ENCODE results near the gene MN1. TPM values are rescaled to one million over a fixed set of nuclear protein-coding genes. Genes with fewer than 3 reads are reported as not detected.

Gene MN1
- total RNA-seq, 1 experiment from 2014 or later, result not detected

- H3K9ac ChIP-seq (ENCODE audit: low read length), result no peak overlapping the region
- H3K4me3 ChIP-seq (ENCODE audit: low read length), result no peak overlapping the region
- H3K4me1 ChIP-seq (ENCODE audit: low read length), result no peaks in the 10 kb centered on the region
- DNase-seq, result no peak
- no peaks in the 10 kb centered on the region for H3K9me2 ChIP-seq (replicated peaks; ENCODE audit: insufficient read depth, low read length)
- H3K27me3 ChIP-seq (ENCODE audit: low read length), result no peaks in the 10 kb centered on the region
- H3K4me2 ChIP-seq (ENCODE audit: low read depth, low read length, poor library complexity, severe bottlenecking), result no peak overlapping the region
- no peaks in the 10 kb centered on the region for H3K79me2 ChIP-seq (ENCODE audit: low read length)
- H4K20me1 ChIP-seq (ENCODE audit: insufficient read depth, low read depth, low read length), result no peaks in the 10 kb centered on the region; the same call in 1 of the 2 replicates
- no peaks in the 10 kb centered on the region for H3K36me3 ChIP-seq (ENCODE audit: insufficient read depth, low read length)
- no peaks in the 10 kb centered on the region for H3K9me3 ChIP-seq (ENCODE audit: low read length)
- H3K27ac ChIP-seq (ENCODE audit: low read length), result no peak overlapping the region
- H2AFZ ChIP-seq (ENCODE audit: low read length), result no peak overlapping the region
Measured at GRCh38 chr22:27750584-27751265, 50.8 kb downstream of the MN1 start.

- Histone ChIP-seq H3K9me2 (replicated peaks; ENCODE audit: insufficient read depth, low read length) (no peaks in the 10 kb centered on the region), H3K9me3 (ENCODE audit: low read length) (no peaks in the 10 kb centered on the region), H3K4me1 (ENCODE audit: low read length) (no peaks in the 10 kb centered on the region), H3K27me3 (ENCODE audit: low read length) (no peaks in the 10 kb centered on the region), H3K9ac (ENCODE audit: low read length) (no peak overlapping the region), H3K4me2 (ENCODE audit: low read depth, low read length, poor library complexity, severe bottlenecking) (no peak overlapping the region), H3K79me2 (ENCODE audit: low read length) (no peaks in the 10 kb centered on the region), H2AFZ (ENCODE audit: low read length) (no peak overlapping the region), H3K4me3 (ENCODE audit: low read length) (no peak overlapping the region), H3K36me3 (ENCODE audit: insufficient read depth, low read length) (no peaks in the 10 kb centered on the region), H3K27ac (ENCODE audit: low read length) (no peak overlapping the region), H4K20me1 (ENCODE audit: insufficient read depth, low read depth, low read length) (no peaks in the 10 kb centered on the region; the same call in 1 of the 2 replicates)
- no peak for DNase-seq
Measured at GRCh38 chr22:27749597-27750225, 51.8 kb downstream of the MN1 start.

- Histone ChIP-seq H3K4me2 (ENCODE audit: low read depth, low read length, poor library complexity, severe bottlenecking) (no peak overlapping the region), H3K4me1 (ENCODE audit: low read length) (no peaks in the 10 kb centered on the region), H3K27ac (ENCODE audit: low read length) (no peak overlapping the region), H3K9me2 (replicated peaks; ENCODE audit: insufficient read depth, low read length) (no peaks in the 10 kb centered on the region), H3K9me3 (ENCODE audit: low read length) (no peaks in the 10 kb centered on the region), H3K79me2 (ENCODE audit: low read length) (no peaks in the 10 kb centered on the region), H3K9ac (ENCODE audit: low read length) (no peak overlapping the region), H3K36me3 (ENCODE audit: insufficient read depth, low read length) (no peaks in the 10 kb centered on the region), H4K20me1 (ENCODE audit: insufficient read depth, low read depth, low read length) (no peaks in the 10 kb centered on the region; the same call in 1 of the 2 replicates), H3K4me3 (ENCODE audit: low read length) (no peak overlapping the region), H2AFZ (ENCODE audit: low read length) (no peak overlapping the region), H3K27me3 (ENCODE audit: low read length) (no peaks in the 10 kb centered on the region)
- DNase-seq, result no peak
Measured at GRCh38 chr22:27748751-27749191, 52.8 kb downstream of the MN1 start.

GRCh38 chr22:27748349-27748748 is 53.2 kb downstream of the MN1 start:
- H3K27ac ChIP-seq (ENCODE audit: low read length), result no peak overlapping the region
- H3K4me3 ChIP-seq (ENCODE audit: low read length), result no peak overlapping the region
- no peaks in the 10 kb centered on the region for H3K9me3 ChIP-seq (ENCODE audit: low read length)
- H3K9ac ChIP-seq (ENCODE audit: low read length), result no peak overlapping the region
- H3K4me2 ChIP-seq (ENCODE audit: low read depth, low read length, poor library complexity, severe bottlenecking), result no peak overlapping the region
- no peak for DNase-seq
- H3K9me2 ChIP-seq (replicated peaks; ENCODE audit: insufficient read depth, low read length), result no peaks in the 10 kb centered on the region
- no peaks in the 10 kb centered on the region for H3K27me3 ChIP-seq (ENCODE audit: low read length)
- no peaks in the 10 kb centered on the region for H3K36me3 ChIP-seq (ENCODE audit: insufficient read depth, low read length)
- no peaks in the 10 kb centered on the region for H3K79me2 ChIP-seq (ENCODE audit: low read length)
- no peak overlapping the region for H2AFZ ChIP-seq (ENCODE audit: low read length)
- no peaks in the 10 kb centered on the region for H3K4me1 ChIP-seq (ENCODE audit: low read length)
- no peaks in the 10 kb centered on the region; the same call in 1 of the 2 replicates for H4K20me1 ChIP-seq (ENCODE audit: insufficient read depth, low read depth, low read length)

- Histone ChIP-seq H3K4me2 (ENCODE audit: low read depth, low read length, poor library complexity, severe bottlenecking) (no peak overlapping the region), H3K4me3 (ENCODE audit: low read length) (no peak overlapping the region), H4K20me1 (ENCODE audit: insufficient read depth, low read depth, low read length) (no peaks in the 10 kb centered on the region), H2AFZ (ENCODE audit: low read length) (no peak overlapping the region), H3K4me1 (ENCODE audit: low read length) (no peaks in the 10 kb centered on the region), H3K9me2 (replicated peaks; ENCODE audit: insufficient read depth, low read length) (no peaks in the 10 kb centered on the region), H3K9ac (ENCODE audit: low read length) (no peak overlapping the region), H3K9me3 (ENCODE audit: low read length) (no peaks in the 10 kb centered on the region), H3K27ac (ENCODE audit: low read length) (no peak overlapping the region), H3K36me3 (ENCODE audit: insufficient read depth, low read length) (no peaks in the 10 kb centered on the region), H3K79me2 (ENCODE audit: low read length) (no peaks in the 10 kb centered on the region), H3K27me3 (ENCODE audit: low read length) (no peaks in the 10 kb centered on the region)
- DNase-seq, result peak; percentile 46
Measured at GRCh38 chr22:27747396-27748221, 53.9 kb downstream of the MN1 start.

- Histone ChIP-seq H3K4me2 (ENCODE audit: low read depth, low read length, poor library complexity, severe bottlenecking) (no peak overlapping the region), H3K4me3 (ENCODE audit: low read length) (no peak overlapping the region), H4K20me1 (ENCODE audit: insufficient read depth, low read depth, low read length) (no peaks in the 10 kb centered on the region), H3K79me2 (ENCODE audit: low read length) (no peaks in the 10 kb centered on the region), H3K27ac (ENCODE audit: low read length) (no peak overlapping the region), H3K9ac (ENCODE audit: low read length) (no peak overlapping the region), H2AFZ (ENCODE audit: low read length) (no peak overlapping the region), H3K4me1 (ENCODE audit: low read length) (no peaks in the 10 kb centered on the region), H3K27me3 (ENCODE audit: low read length) (no peaks in the 10 kb centered on the region), H3K36me3 (ENCODE audit: insufficient read depth, low read length) (no peaks in the 10 kb centered on the region), H3K9me2 (replicated peaks; ENCODE audit: insufficient read depth, low read length) (no peaks in the 10 kb centered on the region), H3K9me3 (ENCODE audit: low read length) (no peaks in the 10 kb centered on the region)
- DNase-seq, result no peak
Measured at GRCh38 chr22:27746918-27747317, 54.6 kb downstream of the MN1 start.

- Histone ChIP-seq H3K9me3 (ENCODE audit: low read length) (no peaks in the 10 kb centered on the region), H3K36me3 (ENCODE audit: insufficient read depth, low read length) (no peaks in the 10 kb centered on the region), H4K20me1 (ENCODE audit: insufficient read depth, low read depth, low read length) (no peaks in the 10 kb centered on the region), H3K9me2 (replicated peaks; ENCODE audit: insufficient read depth, low read length) (no peaks in the 10 kb centered on the region), H3K27me3 (ENCODE audit: low read length) (no peaks in the 10 kb centered on the region), H3K4me1 (ENCODE audit: low read length) (no peaks in the 10 kb centered on the region), H3K4me2 (ENCODE audit: low read depth, low read length, poor library complexity, severe bottlenecking) (no peak overlapping the region), H2AFZ (ENCODE audit: low read length) (no peak overlapping the region), H3K9ac (ENCODE audit: low read length) (no peak overlapping the region), H3K79me2 (ENCODE audit: low read length) (no peaks in the 10 kb centered on the region), H3K27ac (ENCODE audit: low read length) (no peak overlapping the region), H3K4me3 (ENCODE audit: low read length) (no peak overlapping the region)
- DNase-seq, result no peak
Measured at GRCh38 chr22:27745809-27746208, 55.7 kb downstream of the MN1 start.

GRCh38 chr22:27745154-27745553 is 56.4 kb downstream of the MN1 start:
- H3K4me3 ChIP-seq (ENCODE audit: low read length), result no peak overlapping the region
- H3K36me3 ChIP-seq (ENCODE audit: insufficient read depth, low read length), result no peaks in the 10 kb centered on the region
- no peak overlapping the region for H3K4me2 ChIP-seq (ENCODE audit: low read depth, low read length, poor library complexity, severe bottlenecking)
- H3K27ac ChIP-seq (ENCODE audit: low read length), result no peak overlapping the region
- no peaks in the 10 kb centered on the region for H3K9me3 ChIP-seq (ENCODE audit: low read length)
- no peaks in the 10 kb centered on the region for H4K20me1 ChIP-seq (ENCODE audit: insufficient read depth, low read depth, low read length)
- H2AFZ ChIP-seq (ENCODE audit: low read length), result no peak overlapping the region
- no peaks in the 10 kb centered on the region for H3K79me2 ChIP-seq (ENCODE audit: low read length)
- no peaks in the 10 kb centered on the region for H3K9me2 ChIP-seq (replicated peaks; ENCODE audit: insufficient read depth, low read length)
- H3K4me1 ChIP-seq (ENCODE audit: low read length), result no peaks in the 10 kb centered on the region
- no peak for DNase-seq
- no peak overlapping the region for H3K9ac ChIP-seq (ENCODE audit: low read length)
- H3K27me3 ChIP-seq (ENCODE audit: low read length), result no peaks in the 10 kb centered on the region
